Measurements from ENCODE around the gene LRP6.

GRCh38 chr12:12156828-12157227 lies 110.0 kb downstream of the LRP6 start:
- TF ChIP-seq EZH2 (IDR thresholded peaks at IDR 0.05; ENCODE audit: borderline replicate concordance), result no peak
- no peak for TF ChIP-seq CTCF (IDR thresholded peaks at IDR 0.05; ENCODE audit: poor library complexity)
- TF ChIP-seq EZH2phosphoT487 (IDR thresholded peaks at IDR 0.05; ENCODE audit: low read depth, severe bottlenecking, unreplicated experiment), result no peak

Data from hepatocyte (in vitro differentiated cells).